Fibroblast of lung (primary cell): ENCODE measurements around the gene LSAMP.

Experiments used
- EZH2 ChIP-seq: IDR thresholded peaks from 2 replicates; pipeline ENCODE4 v1.5.1; 2012; ENCODE audit warnings: low read length, control low read depth, mild to moderate bottlenecking; ENCODE audit errors: missing control alignments
- TF ChIP-seq, protein P1 (sequence below), 2 donors: IDR thresholded peaks in 1 of 2; conservative IDR thresholded peaks in 1 of 2; 1 replicate in 1 of 2; 2 replicates in 1 of 2; pipeline ENCODE4 v1.5.1; 2011 to 2012; ENCODE audit warnings: low read length in 2 of 2, control low read depth in 1 of 2, inconsistent platforms in 1 of 2, low read depth in 1 of 2, mild to moderate bottlenecking in 1 of 2

DNA sequence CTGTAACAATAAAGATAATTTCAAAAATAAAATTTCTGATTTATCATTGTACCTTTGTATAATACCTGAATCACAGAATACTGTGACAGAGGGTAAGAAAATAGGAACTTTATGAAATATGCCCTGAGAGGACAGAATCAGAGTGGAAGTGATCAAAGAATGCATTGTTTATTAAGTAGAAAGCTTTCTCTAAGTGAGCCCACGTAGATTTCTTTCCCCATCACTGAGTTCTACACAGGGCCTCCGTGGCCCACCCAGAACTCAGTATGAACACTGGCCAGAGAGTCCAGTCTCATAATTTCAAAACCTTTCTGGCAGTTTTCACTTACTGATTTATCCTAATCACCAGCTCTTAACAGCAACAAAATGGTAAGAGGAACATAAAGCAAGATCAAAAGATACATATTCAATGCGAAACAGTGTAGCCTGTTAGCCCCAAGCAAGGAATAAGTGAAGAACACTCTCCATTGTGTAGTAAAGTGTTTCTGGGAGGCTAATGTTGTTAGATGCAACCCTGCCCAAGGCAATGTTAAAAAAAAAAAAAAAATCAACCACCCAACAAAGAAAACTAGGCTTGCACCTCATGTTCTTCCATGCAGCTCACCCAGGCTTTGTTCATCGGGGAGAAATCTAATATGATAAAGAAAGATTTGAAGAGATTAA is 341.3 kb downstream of the LSAMP start:
- no peak for TF ChIP-seq EZH2
- TF ChIP-seq, protein P1, sequence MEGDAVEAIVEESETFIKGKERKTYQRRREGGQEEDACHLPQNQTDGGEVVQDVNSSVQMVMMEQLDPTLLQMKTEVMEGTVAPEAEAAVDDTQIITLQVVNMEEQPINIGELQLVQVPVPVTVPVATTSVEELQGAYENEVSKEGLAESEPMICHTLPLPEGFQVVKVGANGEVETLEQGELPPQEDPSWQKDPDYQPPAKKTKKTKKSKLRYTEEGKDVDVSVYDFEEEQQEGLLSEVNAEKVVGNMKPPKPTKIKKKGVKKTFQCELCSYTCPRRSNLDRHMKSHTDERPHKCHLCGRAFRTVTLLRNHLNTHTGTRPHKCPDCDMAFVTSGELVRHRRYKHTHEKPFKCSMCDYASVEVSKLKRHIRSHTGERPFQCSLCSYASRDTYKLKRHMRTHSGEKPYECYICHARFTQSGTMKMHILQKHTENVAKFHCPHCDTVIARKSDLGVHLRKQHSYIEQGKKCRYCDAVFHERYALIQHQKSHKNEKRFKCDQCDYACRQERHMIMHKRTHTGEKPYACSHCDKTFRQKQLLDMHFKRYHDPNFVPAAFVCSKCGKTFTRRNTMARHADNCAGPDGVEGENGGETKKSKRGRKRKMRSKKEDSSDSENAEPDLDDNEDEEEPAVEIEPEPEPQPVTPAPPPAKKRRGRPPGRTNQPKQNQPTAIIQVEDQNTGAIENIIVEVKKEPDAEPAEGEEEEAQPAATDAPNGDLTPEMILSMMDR (conservative IDR thresholded peaks at IDR 0.05 in 1 of 2, IDR thresholded peaks at IDR 0.05 in 1 of 2; ENCODE audit: low read depth in 1 of 2, low read length in 2 of 2) = no peak
